Astrocyte (in vitro differentiated cells and primary cell): Measurements from ENCODE around the gene PRR32.

Experiments
- CTCF ChIP-seq: IDR thresholded peaks from 2 replicates; pipeline ENCODE4 v1.5.1; 2011; ENCODE audit warnings: low read depth, mild to moderate bottlenecking, inconsistent platforms, low read length, moderate library complexity; ENCODE audit not compliant: insufficient read depth
- EZH2 ChIP-seq: IDR thresholded peaks from 2 replicates; pipeline ENCODE4 v1.6.1; 2012; ENCODE audit warnings: mild to moderate bottlenecking, low read length, inconsistent platforms; ENCODE audit not compliant: insufficient read depth

DNA sequence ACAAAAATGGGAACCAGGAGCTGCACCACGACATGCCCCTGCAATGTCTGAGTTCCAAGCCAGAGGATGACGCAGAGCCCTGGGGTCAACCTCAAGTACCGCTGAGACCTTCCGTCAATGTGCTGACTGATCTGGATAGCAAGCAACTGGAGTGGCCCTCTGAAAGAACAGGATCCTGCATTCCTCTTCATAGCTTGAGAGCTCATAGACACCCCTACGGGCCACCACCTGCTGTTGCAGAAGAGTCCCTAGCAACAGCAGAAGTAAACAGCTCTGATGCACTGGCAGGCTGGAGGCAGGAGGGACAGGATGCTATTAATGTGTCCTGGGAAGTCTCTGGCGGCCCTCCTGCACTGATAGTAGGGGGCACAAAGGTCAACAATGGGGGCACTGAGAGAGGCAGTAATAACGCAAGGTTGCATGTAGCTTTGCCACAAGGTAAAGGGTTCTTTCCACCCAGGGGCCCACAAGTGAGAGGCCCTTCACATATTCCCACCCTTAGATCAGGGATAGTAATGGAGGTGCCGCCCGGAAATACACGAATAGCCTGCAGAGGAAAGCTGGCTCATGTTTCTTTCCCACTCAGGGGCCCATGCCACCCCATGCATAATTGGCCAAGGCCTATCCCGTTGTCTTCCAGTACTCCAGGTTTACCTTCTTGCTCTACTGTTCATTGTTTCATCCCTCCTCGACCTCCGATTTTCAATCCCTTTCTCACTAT, 1.3 kb downstream of the PRR32 start:
- no peak for TF ChIP-seq CTCF
- no peak for TF ChIP-seq EZH2
